ENCODE results near the gene RNFT2. TPM values are rescaled to one million over a fixed set of nuclear protein-coding genes. Genes with fewer than 3 reads are reported as not detected.

RNFT2 gene
- total and polyA plus RNA-seq, 2 donors from 2014 or later = 4.3 to 6.8 TPM

GRCh38 chr12:116765271-116765670 lies 27.2 kb downstream of the RNFT2 start:
- no peak for TF ChIP-seq CTCF (IDR thresholded peaks at IDR 0.05; ENCODE audit: borderline replicate concordance, extremely low read depth, insufficient read depth)
- Histone ChIP-seq H3K4me1 (ENCODE audit: control insufficient read depth in 2 of 3, insufficient read depth in 2 of 3, low read depth in 1 of 3, low read length in 3 of 3) (no peaks in the 10 kb centered on the region), H3K9me3 (ENCODE audit: control insufficient read depth in 2 of 3, insufficient read depth in 1 of 3, low read length in 3 of 3) (no peaks in the 10 kb centered on the region), H3K9ac (ENCODE audit: low read length in 3 of 3) (no peak overlapping the region), H3K4me3 (ENCODE audit: low read length in 3 of 3) (no peak overlapping the region), H3K36me3 (ENCODE audit: control insufficient read depth in 2 of 3, insufficient read depth in 3 of 3, low read length in 3 of 3) (no peaks in the 10 kb centered on the region), H3K27ac (ENCODE audit: low read depth in 2 of 2, low read length in 2 of 2) (no peak overlapping the region), H3K27me3 (ENCODE audit: control insufficient read depth, insufficient read depth, low read length) (no peaks in the 10 kb centered on the region)
- FAIRE-seq = no peak
- DNase-seq = no peak
- intact Hi-C loops (cut with DNase I) = no loop called here

GRCh38 chr12:116766285-116766684 lies 28.2 kb downstream of the RNFT2 start:
- FAIRE-seq = no peak

DNA sequence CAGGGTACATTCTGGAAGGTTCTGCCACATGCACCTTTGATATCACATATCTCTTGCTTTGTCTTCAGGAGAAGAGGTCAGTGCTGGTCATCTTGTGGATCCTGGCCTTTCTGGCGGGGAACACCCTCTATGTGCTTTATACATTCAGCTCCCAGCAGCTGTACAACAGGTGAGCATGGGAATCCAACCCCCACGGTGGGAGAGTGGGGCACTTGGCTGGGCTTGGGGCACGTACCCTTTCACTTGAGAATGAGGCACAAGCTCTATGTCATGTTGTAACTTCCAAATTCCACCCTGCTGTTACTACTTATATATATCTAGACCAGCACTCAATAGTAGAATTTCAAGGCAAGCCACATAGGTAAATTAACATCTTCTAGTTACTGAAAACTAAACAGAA lies 28.6 kb downstream of the RNFT2 start:
- Histone ChIP-seq H3K27me3 (ENCODE audit: control insufficient read depth, insufficient read depth, low read length) (no peaks in the 10 kb centered on the region), H3K27ac (ENCODE audit: low read depth in 2 of 2, low read length in 2 of 2) (no peak overlapping the region), H3K4me3 (ENCODE audit: low read length in 3 of 3) (no peak overlapping the region), H3K36me3 (ENCODE audit: control insufficient read depth in 2 of 3, insufficient read depth in 3 of 3, low read length in 3 of 3) (no peaks in the 10 kb centered on the region), H3K9me3 (ENCODE audit: control insufficient read depth in 2 of 3, insufficient read depth in 1 of 3, low read length in 3 of 3) (no peaks in the 10 kb centered on the region), H3K4me1 (ENCODE audit: control insufficient read depth in 2 of 3, insufficient read depth in 2 of 3, low read depth in 1 of 3, low read length in 3 of 3) (no peaks in the 10 kb centered on the region), H3K9ac (ENCODE audit: low read length in 3 of 3) (no peak overlapping the region)
- FAIRE-seq = no peak
- no peak for DNase-seq
- TF ChIP-seq CTCF (IDR thresholded peaks at IDR 0.05; ENCODE audit: borderline replicate concordance, extremely low read depth, insufficient read depth) = no peak
- intact Hi-C loops (cut with DNase I) = no loop called here

More at GRCh38 chr12:116766285-116766684, 28.2 kb downstream of the RNFT2 start:
- no peak overlapping the region for H3K27ac ChIP-seq (ENCODE audit: low read depth in 2 of 2, low read length in 2 of 2)
- H3K4me3 ChIP-seq (ENCODE audit: low read length in 3 of 3) = no peak overlapping the region
- H3K9ac ChIP-seq (ENCODE audit: low read length in 3 of 3) = no peak overlapping the region
- TF ChIP-seq CTCF (IDR thresholded peaks at IDR 0.05; ENCODE audit: borderline replicate concordance, extremely low read depth, insufficient read depth) = no peak
- intact Hi-C loops (cut with DNase I) = no loop called here
- H3K36me3 ChIP-seq (ENCODE audit: control insufficient read depth in 2 of 3, insufficient read depth in 3 of 3, low read length in 3 of 3) = no peaks in the 10 kb centered on the region
- H3K9me3 ChIP-seq (ENCODE audit: control insufficient read depth in 2 of 3, insufficient read depth in 1 of 3, low read length in 3 of 3) = no peaks in the 10 kb centered on the region
- H3K27me3 ChIP-seq (ENCODE audit: control insufficient read depth, insufficient read depth, low read length) = no peaks in the 10 kb centered on the region
- DNase-seq = no peak
- no peaks in the 10 kb centered on the region for H3K4me1 ChIP-seq (ENCODE audit: control insufficient read depth in 2 of 3, insufficient read depth in 2 of 3, low read depth in 1 of 3, low read length in 3 of 3)

- Histone ChIP-seq H3K27ac (ENCODE audit: low read depth in 2 of 2, low read length in 2 of 2) (no peak overlapping the region), H3K36me3 (ENCODE audit: control insufficient read depth in 2 of 3, insufficient read depth in 3 of 3, low read length in 3 of 3) (no peaks in the 10 kb centered on the region), H3K4me1 (ENCODE audit: control insufficient read depth in 2 of 3, insufficient read depth in 2 of 3, low read depth in 1 of 3, low read length in 3 of 3) (no peaks in the 10 kb centered on the region), H3K4me3 (ENCODE audit: low read length in 3 of 3) (no peak overlapping the region), H3K27me3 (ENCODE audit: control insufficient read depth, insufficient read depth, low read length) (no peaks in the 10 kb centered on the region), H3K9me3 (ENCODE audit: control insufficient read depth in 2 of 3, insufficient read depth in 1 of 3, low read length in 3 of 3) (no peaks in the 10 kb centered on the region), H3K9ac (ENCODE audit: low read length in 3 of 3) (no peak overlapping the region)
- no peak for FAIRE-seq
- intact Hi-C loops (cut with DNase I) = no loop called here
- no peak for TF ChIP-seq CTCF (IDR thresholded peaks at IDR 0.05; ENCODE audit: borderline replicate concordance, extremely low read depth, insufficient read depth)
- no peak for DNase-seq
These were observed 33.5 kb downstream of the RNFT2 start for GRCh38 chr12:116771651-116772050.

All from kidney (tissue), 14 donors.